HK-2 (cell line): ENCODE data around the gene CYTH3.
A peak's percentile ranks its signal among the peaks of the same experiment; 100 is the strongest.
"Not testable (repeated sequence)": the region's sequence is repeated elsewhere in the genome, so short reads cannot be mapped to it uniquely, and the experiment has no call there.

ENCODE experiments used
- DNase-seq: peaks from one replicate; pipeline ENCODE4 v3.0.0-alpha.2; 2018; ENCODE audit not compliant: unreplicated experiment

CYTH3 gene

GRCh38 chr7:6272481-6273323 lies at the start of gene CYTH3:
Gene CYTH3 (minus strand): TSS chr7:6272624. CDS start chr7:6272507, 117 bp downstream.
- DNase-seq, result peak; percentile 83

DNA sequence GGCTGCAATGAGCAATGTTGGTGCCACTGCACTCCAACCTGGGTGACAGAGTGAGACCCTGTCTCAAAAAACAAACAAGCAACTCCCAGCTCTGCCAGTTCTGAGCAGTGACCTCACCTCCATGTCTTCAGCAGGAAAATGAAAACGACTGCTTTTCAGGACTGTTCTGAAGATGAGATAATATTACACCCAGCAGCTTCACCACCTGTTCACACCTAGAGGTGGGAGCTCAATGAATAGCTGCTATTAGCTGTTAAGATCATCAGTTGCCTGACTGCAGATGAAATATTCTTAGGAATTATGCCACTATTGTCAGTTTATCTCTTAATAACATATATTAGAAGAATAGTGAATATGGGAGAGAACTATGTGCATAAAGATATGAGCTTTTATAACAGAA lies 48.4 kb upstream of the CYTH3 start:
- no peak for DNase-seq

DNA sequence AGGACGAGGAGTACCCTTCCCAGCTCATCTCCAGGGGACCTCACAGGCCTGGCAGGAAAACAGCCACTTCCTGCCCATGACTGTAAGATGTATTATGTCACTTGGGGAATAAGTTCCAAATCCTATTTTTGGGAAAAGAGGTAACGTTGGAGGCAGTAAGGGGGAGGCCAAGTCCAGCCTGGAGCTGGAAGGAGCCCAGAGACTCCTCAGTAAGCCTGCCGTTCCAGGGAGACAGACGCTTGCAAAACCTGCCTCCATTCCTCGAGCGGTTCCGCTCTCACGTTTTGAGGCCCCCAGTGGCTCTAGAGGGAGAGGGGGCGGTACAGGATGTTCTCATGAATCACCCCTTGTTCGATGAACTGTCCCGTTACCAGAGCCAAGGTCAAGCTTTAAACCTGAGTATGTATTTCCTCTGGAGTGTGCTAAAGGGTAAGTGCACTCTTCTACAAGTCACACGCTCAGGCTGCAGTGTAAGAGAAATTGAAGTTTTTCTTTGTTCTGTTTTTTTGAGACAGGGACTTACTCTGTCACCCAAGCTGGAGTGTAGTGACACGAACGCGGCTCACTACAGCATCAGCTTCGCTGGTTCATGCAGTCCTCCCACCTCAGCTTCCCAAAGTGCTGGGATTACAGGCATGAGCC lies 45.5 kb upstream of the CYTH3 start:
- DNase-seq, result peak; percentile 35

- DNase-seq, result no peak
Observed at GRCh38 chr7:6316226-6316625, 43.8 kb upstream of the CYTH3 start.

GRCh38 chr7:6315746-6316145 lies 43.3 kb upstream of the CYTH3 start:
- no peak for DNase-seq

GRCh38 chr7:6310271-6310993 lies 38.0 kb upstream of the CYTH3 start:
- DNase-seq, result no peak

DNA sequence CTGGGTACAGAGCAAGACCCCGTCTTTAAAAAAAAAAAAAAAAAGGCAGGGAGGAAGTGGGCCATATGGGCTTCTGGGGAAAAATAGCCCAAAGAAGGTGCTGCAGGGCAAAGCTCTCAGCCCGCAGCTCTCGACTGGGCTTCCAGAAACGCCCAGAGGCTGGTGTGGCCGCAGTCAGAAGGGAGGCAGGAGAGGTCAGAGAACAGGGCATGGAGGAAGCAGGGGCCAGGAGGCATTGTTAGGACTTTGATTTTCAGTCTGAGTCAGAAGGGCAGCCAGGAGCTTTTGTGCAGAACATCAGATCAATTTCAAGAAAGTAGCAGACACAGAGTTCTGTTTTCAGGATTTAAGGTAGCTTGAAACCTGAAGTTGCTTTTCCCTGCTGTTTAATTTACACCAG lies 35.3 kb upstream of the CYTH3 start:
- no peak for DNase-seq

GRCh38 chr7:6306471-6306870 lies 34.0 kb upstream of the CYTH3 start:
- DNase-seq, result peak; percentile 32

DNA sequence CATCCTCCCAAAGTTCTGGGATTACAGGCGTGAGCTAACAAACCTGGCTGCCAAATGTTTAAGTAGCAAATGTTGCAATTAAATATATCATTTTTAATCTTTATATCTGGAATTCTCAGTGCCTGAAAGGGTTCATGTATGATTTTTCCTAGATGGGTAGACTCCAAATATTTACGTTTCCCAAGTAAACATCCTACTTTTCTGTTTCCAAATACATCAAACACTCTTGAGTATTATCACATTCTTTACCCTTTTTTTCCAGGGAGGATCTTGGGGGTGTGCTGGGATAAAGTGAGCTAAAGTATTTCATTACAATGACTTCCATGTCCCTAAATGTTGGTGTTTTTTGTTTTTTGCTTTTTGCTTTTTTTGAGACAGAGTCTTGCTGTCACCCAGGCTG lies 32.9 kb upstream of the CYTH3 start:
- no peak for DNase-seq

DNA sequence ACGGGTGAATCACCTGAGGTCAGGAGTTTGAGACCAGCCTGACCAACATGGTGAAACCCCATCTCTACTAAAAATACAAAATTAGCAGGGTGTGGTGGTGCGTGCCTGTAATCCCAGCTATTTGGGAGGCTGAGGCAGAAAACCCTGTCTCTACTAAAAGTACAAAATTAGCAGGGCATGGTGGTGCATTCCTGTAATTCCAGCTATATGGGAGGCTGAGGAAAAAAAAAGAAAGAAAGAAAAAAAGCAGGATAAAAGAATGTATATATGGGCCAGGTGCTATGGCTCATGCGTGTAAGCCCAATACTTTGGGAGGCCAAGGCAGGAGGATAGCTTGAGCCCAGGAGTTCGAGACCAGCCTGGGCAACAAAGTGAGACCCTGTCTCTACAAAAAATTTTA lies 29.0 kb upstream of the CYTH3 start:
- DNase-seq, result not testable (repeated sequence)

DNA sequence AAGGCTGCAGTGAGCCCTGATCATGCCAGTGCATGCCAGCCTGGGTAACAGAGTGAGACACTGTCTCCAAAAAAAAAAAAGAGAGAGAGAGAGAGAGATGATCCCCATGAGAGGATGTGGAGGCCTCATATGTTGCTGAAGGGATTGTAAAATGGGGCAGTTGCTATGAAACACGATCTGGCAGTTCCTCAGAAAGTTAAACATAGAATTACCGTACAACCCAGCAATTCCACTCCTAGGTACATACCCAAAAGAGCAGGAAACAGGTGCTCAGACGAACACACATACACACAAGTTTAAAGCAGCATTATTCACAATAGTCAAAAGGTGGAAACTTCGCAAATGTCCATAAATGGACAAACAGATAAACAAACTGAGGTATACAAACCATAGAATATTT lies 27.4 kb upstream of the CYTH3 start:
- no peak for DNase-seq

DNA sequence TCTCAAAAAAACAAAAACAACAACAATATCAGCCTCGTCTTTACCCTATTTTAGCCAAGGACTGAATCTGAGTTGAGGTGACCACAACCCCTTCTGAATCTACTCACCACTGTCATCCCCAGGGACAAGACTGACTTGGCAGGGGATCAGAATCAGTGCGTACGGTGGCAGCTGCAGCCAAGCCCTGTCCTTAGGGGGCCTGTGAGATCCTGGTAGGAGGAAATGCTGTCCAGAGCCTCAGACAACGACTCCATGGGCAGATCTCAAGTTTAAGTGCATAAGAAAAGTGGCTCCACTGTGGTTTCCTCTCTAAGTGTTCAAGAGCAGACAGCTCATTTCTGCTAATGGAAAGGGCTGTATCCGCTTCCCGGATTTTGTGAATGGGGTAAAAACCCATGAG lies 22.4 kb upstream of the CYTH3 start:
- no peak for DNase-seq

DNA sequence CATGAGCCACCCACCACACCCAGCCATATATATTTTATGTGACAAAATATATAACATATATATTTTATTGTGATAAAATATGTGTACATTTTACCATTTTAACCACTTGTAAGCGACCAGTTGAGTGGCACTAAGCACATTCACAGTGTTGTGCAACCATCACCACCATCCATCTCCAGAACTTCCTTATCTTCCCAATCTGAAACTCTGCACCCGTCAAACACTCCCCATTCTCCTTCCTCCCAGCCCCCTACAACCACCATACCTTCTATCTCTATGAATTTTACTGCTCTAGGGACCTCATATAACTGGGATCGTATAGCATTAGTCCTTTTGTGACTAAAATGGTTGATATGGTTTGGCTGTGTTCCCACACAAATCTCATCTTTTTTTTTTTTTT lies 20.8 kb upstream of the CYTH3 start:
- no peak for DNase-seq

GRCh38 chr7:6291941-6292340 lies 19.5 kb upstream of the CYTH3 start:
- DNase-seq, result not testable (repeated sequence)

DNA sequence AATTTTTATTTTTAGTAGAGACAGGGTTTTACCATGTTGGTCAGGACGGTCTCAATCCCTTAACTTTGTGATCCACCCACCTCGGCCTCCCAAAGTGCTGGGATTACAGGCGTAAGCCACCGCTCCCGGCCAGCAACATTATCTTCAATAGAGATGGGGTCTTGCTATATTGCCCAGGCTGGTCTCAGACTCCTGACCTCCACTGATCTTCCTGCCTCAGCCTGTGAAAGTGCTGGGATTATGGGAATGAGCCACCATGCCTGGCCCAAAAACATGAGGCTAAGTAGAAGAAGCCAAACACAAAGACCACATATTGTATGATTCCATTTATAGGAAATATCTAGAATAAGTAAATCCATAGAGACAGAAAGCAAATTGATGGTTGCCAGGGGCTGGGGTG lies 19.1 kb upstream of the CYTH3 start:
- DNase-seq, result no peak

- peak; percentile 30 for DNase-seq
Observed at GRCh38 chr7:6290319-6290741, 17.9 kb upstream of the CYTH3 start.

DNA sequence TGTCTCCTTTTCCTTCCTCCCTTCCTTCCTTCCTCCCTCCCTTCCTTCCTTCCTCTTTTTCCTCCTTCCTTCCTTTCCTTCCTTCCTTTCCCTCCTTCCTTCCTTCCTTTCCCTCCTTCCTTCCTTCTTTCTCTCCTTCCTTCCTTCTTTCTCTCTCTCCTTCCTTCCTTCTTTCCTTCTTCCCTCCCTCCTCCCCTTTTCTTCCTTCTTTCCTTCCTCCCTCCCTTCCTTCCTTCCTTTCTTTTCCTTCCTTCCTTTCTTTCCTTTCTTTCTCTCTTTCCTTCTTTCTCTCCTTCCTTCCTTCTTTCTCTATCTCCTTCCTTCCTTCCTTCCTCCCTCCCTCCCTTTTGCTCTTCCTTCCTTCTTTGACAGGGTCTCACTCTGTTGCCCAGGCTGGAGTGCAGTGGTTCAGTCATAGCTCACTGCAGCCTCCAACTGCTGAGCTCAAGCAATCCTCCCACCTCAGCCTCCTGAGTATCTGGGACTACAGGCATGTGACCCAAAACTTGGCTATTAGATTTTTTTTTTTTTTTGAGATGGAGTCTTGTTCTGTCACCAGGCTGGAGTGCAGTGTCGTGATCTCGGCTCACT lies 15.9 kb upstream of the CYTH3 start:
- no peak for DNase-seq

- no peak for DNase-seq
Observed at GRCh38 chr7:6286486-6286885, 14.1 kb upstream of the CYTH3 start.

GRCh38 chr7:6284461-6285360 lies 12.3 kb upstream of the CYTH3 start:
- no peak for DNase-seq

GRCh38 chr7:6284055-6284400 lies 11.6 kb upstream of the CYTH3 start:
- no peak for DNase-seq

GRCh38 chr7:6283391-6284054 lies 11.1 kb upstream of the CYTH3 start:
- not testable (repeated sequence) for DNase-seq
